Breast epithelium (tissue), 4 donors: ENCODE data around the gene PDK4. TPM values are rescaled to one million over a fixed set of nuclear protein-coding genes. Genes with fewer than 3 reads are reported as not detected.

Experiments
- DNase-seq, 2 donors: peaks; one replicate each; pipeline ENCODE4 v3.0.0-alpha.2; 2019; ENCODE audit warnings: low spot score in 2 of 2
- H3K27ac ChIP-seq, 2 donors: fragments of 200-600 bp; sonication (generic) in 1 of 2; one replicate each; pipeline ENCODE4 v1.5.1; 2016 to 2019; ENCODE audit warnings: mild to moderate bottlenecking in 1 of 2
- H3K27me3 ChIP-seq, 2 donors: fragments of 200-600 bp; sonication (generic) in 1 of 2; one replicate each; pipeline versions ENCODE4 v1.5.1 to v1.6.0; 2017 to 2019; ENCODE audit warnings: control low read depth in 1 of 2, mild to moderate bottlenecking in 1 of 2
- H3K36me3 ChIP-seq: fragments of 200-600 bp; one replicate; pipeline ENCODE4 v1.5.1; 2019
- H3K4me1 ChIP-seq, 2 donors: fragments of 200-600 bp; sonication (generic); one replicate each; pipeline ENCODE4 v1.5.1; 2016 to 2019; ENCODE audit warnings: control low read depth in 1 of 2
- H3K4me3 ChIP-seq, 3 donors: fragments of 200-600 bp; sonication (generic); 1 replicate in 2 of 3; 2 replicates in 1 of 3; pipeline ENCODE4 v1.5.1; 2016 to 2019; ENCODE audit warnings: mild to moderate bottlenecking in 3 of 3, moderate library complexity in 2 of 3
- H3K9me3 ChIP-seq, 2 donors: fragments of 200-600 bp; sonication (generic) in 1 of 2; one replicate each; pipeline ENCODE4 v1.5.1; 2016 to 2019; ENCODE audit warnings: control low read depth in 1 of 2
- POLR2A ChIP-seq: fragments of 450-650 bp; IDR thresholded peaks from one replicate; pipeline ENCODE4 v1.6.1; 2016; ENCODE audit warnings: antibody characterized with exemption, mild to moderate bottlenecking, moderate library complexity
- POLR2AphosphoS5 ChIP-seq, 3 donors: sonication (generic); formaldehyde crosslinking; IDR thresholded peaks; one replicate each; pipeline ENCODE4 v1.6.1; 2017; ENCODE audit warnings: antibody characterized with exemption in 3 of 3
- intact Hi-C: fragments of 100-400 bp; cut with DNase I; formaldehyde crosslinking; loops from one replicate; pipeline ENCODE4 v1.15.1; 2023; ENCODE audit warnings: low total_unique reads
- total RNA-seq, 3 donors: library from RNA; depleted of rRNA; stranded (reverse); fragments of >200 nt; gene quantifications; one replicate each; pipeline ENCODE4 v1.1.0, GENCODE V29; 2016
- TF ChIP-seq, protein P1 (sequence below), 3 donors: fragments of 450-650 bp; IDR thresholded peaks; one replicate each; pipeline ENCODE4 v1.5.1; 2016 to 2017; ENCODE audit warnings: antibody characterized with exemption in 3 of 3, mild to moderate bottlenecking in 3 of 3, moderate library complexity in 3 of 3

PDK4 gene
- total RNA-seq, 3 donors from 2014 or later, result 507 to 797 (median 729) TPM

DNA sequence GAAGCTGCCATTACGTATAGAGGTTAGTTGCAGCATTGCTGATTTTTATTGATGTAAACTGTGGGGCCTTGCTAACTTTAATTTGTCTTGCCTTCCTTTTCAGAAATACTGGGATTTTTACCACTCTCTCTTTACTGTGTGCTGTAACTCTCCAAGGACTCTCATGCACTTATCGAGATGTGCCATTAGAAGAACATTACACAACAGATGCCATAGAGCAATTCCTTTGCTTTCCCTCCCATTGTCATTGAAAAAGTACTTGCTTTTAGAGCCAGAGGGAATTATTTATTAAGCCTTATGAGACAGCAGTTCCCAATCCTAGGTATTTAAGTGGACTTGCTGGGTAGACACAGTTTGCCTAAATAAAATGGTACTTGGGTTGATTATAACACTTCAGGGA is 58.8 kb downstream of the PDK4 start:
- Histone ChIP-seq H3K36me3 (no peaks in the 10 kb centered on the region), H3K9me3 (no peaks in the 10 kb centered on the region), H3K4me1 (no peaks in the 10 kb centered on the region), H3K27ac (no peak overlapping the region), H3K4me3 (no peak overlapping the region), H3K27me3 (no peaks in the 10 kb centered on the region)
- TF ChIP-seq POLR2A (no peak), POLR2AphosphoS5 (IDR thresholded peaks at IDR 0.05) (no peak)
- TF ChIP-seq, protein P1, sequence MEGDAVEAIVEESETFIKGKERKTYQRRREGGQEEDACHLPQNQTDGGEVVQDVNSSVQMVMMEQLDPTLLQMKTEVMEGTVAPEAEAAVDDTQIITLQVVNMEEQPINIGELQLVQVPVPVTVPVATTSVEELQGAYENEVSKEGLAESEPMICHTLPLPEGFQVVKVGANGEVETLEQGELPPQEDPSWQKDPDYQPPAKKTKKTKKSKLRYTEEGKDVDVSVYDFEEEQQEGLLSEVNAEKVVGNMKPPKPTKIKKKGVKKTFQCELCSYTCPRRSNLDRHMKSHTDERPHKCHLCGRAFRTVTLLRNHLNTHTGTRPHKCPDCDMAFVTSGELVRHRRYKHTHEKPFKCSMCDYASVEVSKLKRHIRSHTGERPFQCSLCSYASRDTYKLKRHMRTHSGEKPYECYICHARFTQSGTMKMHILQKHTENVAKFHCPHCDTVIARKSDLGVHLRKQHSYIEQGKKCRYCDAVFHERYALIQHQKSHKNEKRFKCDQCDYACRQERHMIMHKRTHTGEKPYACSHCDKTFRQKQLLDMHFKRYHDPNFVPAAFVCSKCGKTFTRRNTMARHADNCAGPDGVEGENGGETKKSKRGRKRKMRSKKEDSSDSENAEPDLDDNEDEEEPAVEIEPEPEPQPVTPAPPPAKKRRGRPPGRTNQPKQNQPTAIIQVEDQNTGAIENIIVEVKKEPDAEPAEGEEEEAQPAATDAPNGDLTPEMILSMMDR (IDR thresholded peaks at IDR 0.05), result no peak
- intact Hi-C loops, result loop anchor here (5.0 kb wide), 1 partner anchor 140 kb away; no protein-coding TSS in a partner anchor
- no peak for DNase-seq

DNA sequence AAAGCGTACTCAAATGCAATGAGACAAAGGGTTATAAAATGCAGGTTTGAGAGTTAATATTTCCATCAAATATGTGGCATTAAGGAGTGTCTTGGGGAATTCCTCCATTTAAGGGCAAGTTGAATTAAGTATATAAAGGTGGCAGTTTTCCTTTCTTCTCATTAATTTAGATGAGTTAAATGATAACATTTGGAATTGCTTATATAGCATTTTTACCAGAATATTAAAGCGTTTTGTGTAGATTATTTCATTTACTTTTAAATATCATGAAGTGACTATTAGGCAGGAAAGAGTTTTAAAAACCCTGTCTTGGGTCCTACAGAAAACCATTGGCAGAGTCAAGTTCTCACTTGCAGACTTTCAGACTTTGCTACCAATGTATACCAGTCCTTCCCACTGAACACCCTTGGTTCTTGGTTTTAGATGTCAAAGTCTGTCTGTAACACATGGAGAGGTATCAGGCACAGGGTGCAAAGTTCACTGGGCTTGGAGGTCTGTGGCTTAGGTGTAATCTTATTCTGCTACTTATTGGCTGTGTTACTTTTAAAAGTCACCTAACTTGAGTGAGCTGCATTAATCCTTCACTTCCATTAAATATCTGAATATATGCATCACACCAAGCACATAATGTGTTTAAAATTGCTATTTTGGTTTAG is 59.5 kb downstream of the PDK4 start:
- H3K9me3 ChIP-seq, result no peaks in the 10 kb centered on the region
- H3K36me3 ChIP-seq, result no peaks in the 10 kb centered on the region
- TF ChIP-seq POLR2A (no peak), POLR2AphosphoS5 (IDR thresholded peaks at IDR 0.05) (no peak)
- TF ChIP-seq, protein P1 (IDR thresholded peaks at IDR 0.05), result no peak
- intact Hi-C loops, result loop anchor here (5.0 kb wide), 1 partner anchor 141 kb away; no protein-coding TSS in a partner anchor
- no peaks in the 10 kb centered on the region for H3K27me3 ChIP-seq
- H3K27ac ChIP-seq, result no peak overlapping the region
- no peak overlapping the region for H3K4me3 ChIP-seq
- DNase-seq, result no peak
- no peaks in the 10 kb centered on the region for H3K4me1 ChIP-seq

DNA sequence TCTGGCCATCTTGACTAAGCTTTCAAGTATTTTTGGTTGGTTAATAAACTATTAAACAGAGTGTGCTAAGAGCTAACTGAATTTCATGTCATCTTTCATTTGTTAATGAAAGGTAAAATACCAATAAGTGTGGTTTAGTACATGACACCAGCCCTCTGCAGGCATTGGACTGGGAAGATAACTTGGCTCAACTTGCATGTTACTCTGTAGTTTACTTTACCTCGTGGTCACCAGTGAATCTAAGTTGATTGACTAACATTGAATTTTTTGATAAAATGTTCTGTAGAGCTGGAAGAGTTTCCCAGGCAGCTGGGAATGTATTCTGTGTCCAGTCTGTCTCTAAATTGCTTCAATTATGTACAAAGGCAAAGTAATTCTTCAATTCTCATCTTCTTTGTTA is 60.7 kb downstream of the PDK4 start:
- intact Hi-C loops, result loop anchor here (5.0 kb wide), 1 partner anchor 142 kb away; no protein-coding TSS in a partner anchor
- TF ChIP-seq, protein P1 (IDR thresholded peaks at IDR 0.05), result no peak
- no peak for TF ChIP-seq POLR2A
- H3K36me3 ChIP-seq, result no peaks in the 10 kb centered on the region
- no peaks in the 10 kb centered on the region for H3K27me3 ChIP-seq
- H3K9me3 ChIP-seq, result no peaks in the 10 kb centered on the region
- H3K4me3 ChIP-seq, result no peak overlapping the region
- no peak for DNase-seq
- no peak overlapping the region for H3K27ac ChIP-seq
- H3K4me1 ChIP-seq, result no peaks in the 10 kb centered on the region

DNA sequence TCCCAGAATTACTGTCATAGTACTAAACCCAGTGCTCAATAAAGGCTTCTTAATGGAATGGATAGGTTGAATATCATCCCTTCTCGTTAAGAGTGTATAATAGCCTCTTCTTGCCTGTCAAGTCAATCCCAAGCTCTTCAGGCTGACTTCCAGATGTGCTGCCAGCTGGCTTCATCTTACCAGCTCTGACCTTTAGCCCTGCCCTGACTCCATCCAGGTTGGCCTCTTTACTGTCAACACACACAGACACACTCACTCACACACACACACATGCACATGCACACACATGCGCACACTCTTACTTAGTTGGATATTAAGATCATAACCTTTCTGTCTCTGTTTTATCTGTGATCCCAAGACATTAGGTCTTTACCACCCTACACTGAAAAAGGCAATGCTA is 61.5 kb downstream of the PDK4 start:
- no peaks in the 10 kb centered on the region for H3K27me3 ChIP-seq
- no peak overlapping the region for H3K27ac ChIP-seq
- no peak for DNase-seq
- no peak for TF ChIP-seq POLR2AphosphoS5 (IDR thresholded peaks at IDR 0.05)
- no peak for TF ChIP-seq POLR2A
- TF ChIP-seq, protein P1 (IDR thresholded peaks at IDR 0.05), result no peak
- H3K4me1 ChIP-seq, result no peaks in the 10 kb centered on the region
- H3K4me3 ChIP-seq, result no peak overlapping the region
- no peaks in the 10 kb centered on the region for H3K36me3 ChIP-seq
- intact Hi-C loops, result loop anchor here (5.0 kb wide), 1 partner anchor 143 kb away; no protein-coding TSS in a partner anchor
- no peaks in the 10 kb centered on the region for H3K9me3 ChIP-seq

Other genes with a start within 250 kb of the PDK4 start
- gene PON3, start 200.1 kb downstream of the PDK4 start, total RNA-seq, result 10 to 100 TPM in 1 of 3 donors, 1 to 10 TPM in 2; 5.9 to 26.9 (median 8.5) TPM
- 100 to 1,000 TPM; 119 to 168 (median 165) TPM for gene PON2, start 161.5 kb downstream of the PDK4 start, total RNA-seq
- gene ASB4, start 110.6 kb downstream of the PDK4 start, total RNA-seq, result under 1 TPM; 0.16 to 0.33 (median 0.29) TPM
- gene DYNC1I1, start 176.0 kb upstream of the PDK4 start, total RNA-seq, result 1 to 10 TPM; 5.7 to 7.7 (median 6.6) TPM